Kidney (tissue), 14 donors: ENCODE results near the gene SH3PXD2B. TPM values are rescaled to one million over a fixed set of nuclear protein-coding genes. Genes with fewer than 3 reads are reported as not detected.

Experiments
- DNase-seq, 5 donors: peaks; one replicate each; pipeline ENCODE4 v3.0.0-alpha.2; 2013 to 2020
- FAIRE-seq: peaks from 2 replicates; lab custom pipeline; 2012; peaks lifted over from hg19 to GRCh38; lab: Jason Lieb, UNC
- H3K27ac ChIP-seq, 2 donors: one replicate each; pipeline ENCODE4 v1.7.0; 2013; ENCODE audit warnings: low read depth in 2 of 2, low read length in 2 of 2, inconsistent platforms in 1 of 2
- H3K27me3 ChIP-seq: one replicate; pipeline ENCODE4 v1.7.1; 2013; ENCODE audit warnings: low read length, inconsistent platforms; ENCODE audit not compliant: control insufficient read depth, insufficient read depth
- H3K36me3 ChIP-seq, 3 donors: one replicate each; pipeline versions ENCODE4 v1.7.0 to v1.7.1; 2013; ENCODE audit warnings: low read length in 3 of 3, control low read depth in 1 of 3, inconsistent platforms in 1 of 3; ENCODE audit not compliant: insufficient read depth in 3 of 3, control insufficient read depth in 2 of 3
- H3K4me1 ChIP-seq, 3 donors: one replicate each; pipeline versions ENCODE4 v1.7.0 to v1.7.1; 2013; ENCODE audit warnings: low read length in 3 of 3, inconsistent platforms in 1 of 3, low read depth in 1 of 3; ENCODE audit not compliant: control insufficient read depth in 2 of 3, insufficient read depth in 2 of 3
- H3K4me3 ChIP-seq, 3 donors: one replicate each; pipeline versions ENCODE4 v1.7.0 to v1.8.1; 2013; ENCODE audit warnings: low read length in 3 of 3, control low read depth in 1 of 3, inconsistent platforms in 1 of 3
- H3K9ac ChIP-seq, 3 donors: one replicate each; pipeline versions ENCODE4 v1.7.0 to v1.7.1; 2013; ENCODE audit warnings: low read length in 3 of 3, control low read depth in 1 of 3, inconsistent platforms in 1 of 3
- H3K9me3 ChIP-seq, 3 donors: one replicate each; pipeline versions ENCODE4 v1.7.0 to v1.7.1; 2013; ENCODE audit warnings: low read length in 3 of 3, control low read depth in 1 of 3, inconsistent platforms in 1 of 3; ENCODE audit not compliant: control insufficient read depth in 2 of 3, insufficient read depth in 1 of 3
- intact Hi-C: fragments of 100-400 bp; cut with DNase I; formaldehyde crosslinking; loops from one replicate; pipeline ENCODE4 v1.11.1; 2022
- polyA plus RNA-seq: library from polyadenylated mRNA; stranded (reverse); fragments of 350-450 nt; fragmentation: Illumina TruSeq; extraction: RNeasy Lipid Tissue Mini Kit (QIAGEN cat#74804); gene quantifications from one replicate; pipeline ENCODE4 v1.2.3, GENCODE V29; 2014; ENCODE audit warnings: low read depth, low replicate concordance; ENCODE audit not compliant: insufficient read depth
- total RNA-seq: library from RNA; stranded (reverse); fragmentation: NEBNext Ultra II Directional; extraction: Animal tissue kit (Norgen Biotek cat#: 25700); gene quantifications from one replicate; pipeline ENCODE4 v1.2.1, GENCODE V29; 2021
- TF ChIP-seq, protein P1 (sequence below): IDR thresholded peaks from 3 replicates; pipeline ENCODE4 v1.5.1; 2012; ENCODE audit warnings: mild to moderate bottlenecking, moderate library complexity, borderline replicate concordance; ENCODE audit not compliant: insufficient read depth; ENCODE audit errors: extremely low read depth
- donor health status: control.
- donor health status: control.
- donor health status: control.
- donor health status: control.
- donor health status: control.
- donor health status: DM: yes; HTN: yes; CAD: no.
- donor health status: Normal renal cell carcinoma (clear cell type).

SH3PXD2B gene
- total and polyA plus RNA-seq, 2 donors from 2014 or later = 3.1 to 22.8 TPM

DNA sequence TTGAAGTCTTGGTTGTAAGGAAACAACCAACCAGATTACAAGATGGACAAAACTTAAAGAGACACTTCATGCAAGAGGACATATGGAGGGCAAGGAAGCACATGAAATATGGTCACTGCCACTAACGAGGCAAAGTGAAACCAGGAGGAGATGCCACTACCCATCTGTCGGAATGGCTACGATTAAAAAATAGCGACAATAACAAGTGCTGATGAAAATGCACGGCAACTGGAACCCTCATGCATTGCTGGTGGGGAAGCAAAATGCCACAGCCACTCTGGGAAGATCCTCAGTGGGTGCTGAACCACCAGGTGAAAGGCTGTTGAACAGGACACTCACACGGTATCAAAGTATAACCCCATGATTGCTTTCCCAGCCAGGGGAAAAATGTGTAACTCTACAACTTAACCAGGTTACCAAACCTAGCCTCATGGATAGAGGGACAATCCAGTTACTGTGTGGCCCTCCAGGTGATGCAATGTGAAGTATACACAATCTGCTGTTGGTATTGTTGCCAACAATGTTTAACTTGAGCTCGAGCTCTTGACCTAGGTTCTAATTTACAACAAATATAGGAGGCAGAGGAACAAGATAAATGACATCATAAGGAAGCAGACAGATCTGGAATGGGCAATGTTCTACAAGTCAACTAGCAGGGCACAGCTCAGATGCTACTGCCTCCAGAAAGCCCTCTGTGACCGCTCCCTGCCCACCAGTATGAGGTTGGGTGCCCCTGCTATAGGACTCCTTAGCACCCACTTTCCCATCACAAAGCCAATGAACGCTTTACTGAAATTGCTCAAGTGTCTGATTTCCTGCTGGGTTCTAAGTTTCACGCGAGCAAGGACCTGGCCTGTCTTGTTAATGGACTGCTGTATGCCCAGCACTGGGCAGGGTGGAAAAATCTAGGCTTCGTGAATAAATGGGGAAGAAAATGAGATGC lies 25.8 kb downstream of the SH3PXD2B start:
- TF ChIP-seq, protein P1, sequence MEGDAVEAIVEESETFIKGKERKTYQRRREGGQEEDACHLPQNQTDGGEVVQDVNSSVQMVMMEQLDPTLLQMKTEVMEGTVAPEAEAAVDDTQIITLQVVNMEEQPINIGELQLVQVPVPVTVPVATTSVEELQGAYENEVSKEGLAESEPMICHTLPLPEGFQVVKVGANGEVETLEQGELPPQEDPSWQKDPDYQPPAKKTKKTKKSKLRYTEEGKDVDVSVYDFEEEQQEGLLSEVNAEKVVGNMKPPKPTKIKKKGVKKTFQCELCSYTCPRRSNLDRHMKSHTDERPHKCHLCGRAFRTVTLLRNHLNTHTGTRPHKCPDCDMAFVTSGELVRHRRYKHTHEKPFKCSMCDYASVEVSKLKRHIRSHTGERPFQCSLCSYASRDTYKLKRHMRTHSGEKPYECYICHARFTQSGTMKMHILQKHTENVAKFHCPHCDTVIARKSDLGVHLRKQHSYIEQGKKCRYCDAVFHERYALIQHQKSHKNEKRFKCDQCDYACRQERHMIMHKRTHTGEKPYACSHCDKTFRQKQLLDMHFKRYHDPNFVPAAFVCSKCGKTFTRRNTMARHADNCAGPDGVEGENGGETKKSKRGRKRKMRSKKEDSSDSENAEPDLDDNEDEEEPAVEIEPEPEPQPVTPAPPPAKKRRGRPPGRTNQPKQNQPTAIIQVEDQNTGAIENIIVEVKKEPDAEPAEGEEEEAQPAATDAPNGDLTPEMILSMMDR = no peak
- Histone ChIP-seq H3K9ac (no peak overlapping the region), H3K36me3 (no peaks in the 10 kb centered on the region), H3K4me3 (no peak overlapping the region), H3K4me1 (peaks cover 0 to 3% (median 0%) of the 10 kb centered on the region in 3 donors), H3K9me3 (no peaks in the 10 kb centered on the region), H3K27me3 (no peaks in the 10 kb centered on the region), H3K27ac (no peak overlapping the region)
- FAIRE-seq (no peak), DNase-seq (no peak)
- intact Hi-C loops = no loop called here

DNA sequence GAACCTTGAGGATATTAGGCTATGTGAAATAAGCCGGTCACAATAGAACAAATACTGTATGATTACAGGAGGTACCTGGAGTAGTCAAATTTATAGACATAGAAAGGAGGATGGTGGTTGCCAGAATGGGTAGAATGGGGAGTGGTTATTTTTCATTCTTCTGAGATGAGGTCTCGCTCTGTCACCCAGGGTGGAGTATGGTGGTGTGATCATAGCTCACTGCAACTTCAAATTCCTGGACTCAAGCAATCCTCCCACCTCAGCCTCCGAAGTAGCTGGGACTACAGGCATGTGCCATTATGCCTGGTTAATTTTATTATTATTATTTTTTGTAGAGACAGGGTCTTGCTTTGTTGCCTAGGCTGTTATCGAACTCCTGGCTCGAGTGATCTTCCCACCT lies 27.1 kb downstream of the SH3PXD2B start:
- Histone ChIP-seq H3K4me1 (peaks cover 0 to 3% (median 0%) of the 10 kb centered on the region in 3 donors), H3K9me3 (no peaks in the 10 kb centered on the region), H3K9ac (no peak overlapping the region), H3K36me3 (no peaks in the 10 kb centered on the region), H3K27ac (no peak overlapping the region), H3K4me3 (no peak overlapping the region), H3K27me3 (no peaks in the 10 kb centered on the region)
- intact Hi-C loops = no loop called here
- no peak for DNase-seq
- FAIRE-seq = no peak
- TF ChIP-seq, protein P1 = no peak

DNA sequence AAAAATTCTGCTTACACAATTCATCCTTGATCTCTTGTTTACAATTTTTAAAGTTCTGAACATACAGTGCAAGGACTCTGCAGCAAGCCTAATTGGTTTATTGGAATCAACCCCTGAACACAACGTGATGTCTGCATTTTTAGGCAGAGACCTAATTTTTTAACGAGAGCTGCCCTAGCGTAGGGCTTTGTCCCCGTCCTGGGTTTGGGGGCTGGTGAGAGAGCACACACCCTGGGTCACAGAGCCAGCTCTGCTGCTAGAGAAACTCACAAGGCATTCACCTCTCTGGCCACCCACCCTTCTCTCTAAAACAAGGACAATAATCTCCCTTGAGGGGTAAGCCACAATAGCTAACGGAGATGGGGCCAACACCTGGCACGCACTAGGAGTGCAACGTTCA lies 28.2 kb downstream of the SH3PXD2B start:
- Histone ChIP-seq H3K27ac (no peak overlapping the region), H3K27me3 (no peaks in the 10 kb centered on the region), H3K36me3 (no peaks in the 10 kb centered on the region), H3K4me3 (no peak overlapping the region), H3K9me3 (no peaks in the 10 kb centered on the region), H3K9ac (no peak overlapping the region), H3K4me1 (peaks cover 0 to 3% (median 0%) of the 10 kb centered on the region in 3 donors)
- no peak for FAIRE-seq
- TF ChIP-seq, protein P1 = no peak
- intact Hi-C loops = no loop called here
- no peak for DNase-seq
